Inflammatory macrophage treated with lipopolysaccharide for 4 hours (primary cell): ENCODE measurements around the gene CTIF.
A peak's percentile ranks its signal among the peaks of the same experiment; 100 is the strongest.

Source experiments
- DNase-seq: peaks from one replicate; pipeline ENCODE4 v3.0.0-alpha.2; 2020

The CTIF gene

DNA sequence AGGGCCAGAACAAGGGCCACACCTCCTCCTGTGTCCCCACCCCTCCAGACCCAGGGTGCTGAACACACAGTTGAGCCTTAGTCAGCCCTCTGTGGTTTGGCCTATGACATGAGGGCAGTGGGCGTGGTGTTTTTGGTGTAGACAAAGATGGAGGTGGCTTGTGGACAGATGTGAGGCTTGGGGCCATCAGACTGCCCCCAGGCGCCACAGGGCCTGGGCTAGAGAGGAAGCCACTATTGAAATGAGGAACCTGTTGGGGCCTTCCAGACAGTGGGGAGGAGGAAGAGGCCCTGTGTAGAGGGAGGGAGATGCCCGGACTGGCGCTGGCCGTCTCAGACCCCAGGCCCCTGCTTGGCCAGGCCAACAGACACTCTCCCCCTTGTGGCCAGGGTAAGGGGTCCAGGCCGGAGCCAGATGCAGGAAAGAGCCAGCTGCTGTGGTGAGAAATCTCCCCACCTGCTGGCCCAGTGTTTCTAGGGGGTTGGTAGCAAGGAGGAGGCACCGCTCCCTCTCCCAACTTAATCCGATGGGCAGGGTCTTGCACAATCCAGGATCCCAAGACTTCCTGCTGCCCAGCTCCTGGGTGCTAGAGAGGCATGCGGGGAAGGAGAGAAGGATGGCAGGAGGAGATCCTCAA, 358.2 kb downstream of the CTIF start:
- DNase-seq: peak; percentile 99

DNA sequence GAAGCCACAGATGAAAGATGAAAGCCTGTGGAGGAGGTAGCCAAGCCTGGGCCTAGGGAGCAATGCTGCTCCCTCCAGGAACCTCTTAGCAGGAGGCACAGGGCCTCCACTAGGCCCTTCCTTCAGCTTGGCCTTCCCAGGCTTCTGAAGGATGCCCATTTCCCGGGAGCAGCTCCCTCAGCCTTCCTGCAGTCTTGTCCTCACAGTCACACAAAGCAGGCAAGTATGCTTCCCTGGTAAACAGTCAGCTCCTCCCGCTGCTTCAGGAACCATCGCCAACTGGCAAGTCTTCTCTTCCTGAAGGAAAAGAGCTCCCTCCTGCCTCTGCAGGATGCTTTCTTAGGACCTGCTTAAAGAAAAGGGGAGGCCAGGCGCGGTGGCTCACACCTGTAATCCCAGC, 358.7 kb downstream of the CTIF start:
- DNase-seq: no peak

DNA sequence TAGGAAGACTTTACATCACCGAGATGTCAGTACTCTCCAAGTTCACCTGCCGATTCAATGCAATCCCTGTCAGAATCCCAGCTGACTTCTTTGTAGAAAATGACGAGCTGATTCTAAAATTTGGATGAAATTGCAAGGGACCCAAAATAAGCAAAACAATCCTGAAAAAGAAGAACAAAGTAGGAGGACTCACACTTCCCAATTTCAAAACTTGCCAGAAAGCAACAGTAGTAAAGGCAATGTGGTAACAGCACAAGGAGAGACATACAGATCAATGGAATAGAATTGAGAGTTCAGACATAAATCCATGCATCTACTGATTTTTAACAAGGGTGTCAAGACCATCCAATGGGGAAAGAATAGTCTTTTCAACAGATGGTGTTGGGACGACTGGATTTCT, 359.7 kb downstream of the CTIF start:
- peak; percentile 59 for DNase-seq

DNA sequence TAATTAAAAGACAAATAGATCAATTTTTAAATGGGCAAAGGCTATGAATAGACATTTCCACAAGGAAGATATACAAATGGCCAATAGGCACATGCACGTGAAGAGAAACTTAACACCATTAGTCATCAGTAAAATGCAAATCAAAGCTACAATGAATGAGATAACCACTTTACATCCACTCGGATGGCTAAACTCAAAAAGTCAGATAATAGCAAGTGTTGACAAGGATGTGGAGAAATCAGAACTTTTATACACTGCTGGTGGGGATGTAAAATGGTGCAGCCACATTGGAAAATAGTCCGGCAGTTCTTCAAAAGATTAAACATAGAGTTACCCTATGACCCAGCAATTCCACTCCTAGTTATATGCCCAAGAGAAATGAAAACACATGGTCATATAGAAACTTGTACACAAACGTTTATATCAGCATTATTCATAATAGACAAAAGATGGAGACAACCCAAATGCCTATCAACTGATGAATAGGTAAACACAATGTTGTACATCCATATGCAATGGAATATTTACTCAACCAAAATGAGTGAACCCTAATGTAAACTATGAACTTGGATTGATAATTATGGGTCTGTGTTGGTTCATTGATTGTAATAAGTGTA, 360.8 kb downstream of the CTIF start:
- DNase-seq: no peak

DNA sequence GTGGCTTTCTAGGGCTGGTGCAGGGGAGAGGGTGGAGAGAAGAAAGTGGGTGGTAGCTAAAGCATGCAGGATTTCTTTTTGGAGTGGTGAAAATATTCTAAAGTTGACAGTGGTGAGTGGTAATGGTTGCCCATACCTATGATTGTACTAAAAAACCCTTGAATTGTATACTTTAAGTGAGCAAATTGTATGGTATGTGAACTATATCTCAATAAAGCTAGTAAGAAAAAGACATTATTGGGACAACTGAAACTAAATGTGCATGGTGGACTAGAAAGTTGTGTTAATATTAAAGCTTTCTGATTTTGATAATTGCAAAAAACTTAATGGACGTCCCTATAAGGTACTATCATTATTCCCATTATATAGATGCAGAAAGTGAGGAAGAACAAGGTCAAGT, 361.6 kb downstream of the CTIF start:
- no peak for DNase-seq

DNA sequence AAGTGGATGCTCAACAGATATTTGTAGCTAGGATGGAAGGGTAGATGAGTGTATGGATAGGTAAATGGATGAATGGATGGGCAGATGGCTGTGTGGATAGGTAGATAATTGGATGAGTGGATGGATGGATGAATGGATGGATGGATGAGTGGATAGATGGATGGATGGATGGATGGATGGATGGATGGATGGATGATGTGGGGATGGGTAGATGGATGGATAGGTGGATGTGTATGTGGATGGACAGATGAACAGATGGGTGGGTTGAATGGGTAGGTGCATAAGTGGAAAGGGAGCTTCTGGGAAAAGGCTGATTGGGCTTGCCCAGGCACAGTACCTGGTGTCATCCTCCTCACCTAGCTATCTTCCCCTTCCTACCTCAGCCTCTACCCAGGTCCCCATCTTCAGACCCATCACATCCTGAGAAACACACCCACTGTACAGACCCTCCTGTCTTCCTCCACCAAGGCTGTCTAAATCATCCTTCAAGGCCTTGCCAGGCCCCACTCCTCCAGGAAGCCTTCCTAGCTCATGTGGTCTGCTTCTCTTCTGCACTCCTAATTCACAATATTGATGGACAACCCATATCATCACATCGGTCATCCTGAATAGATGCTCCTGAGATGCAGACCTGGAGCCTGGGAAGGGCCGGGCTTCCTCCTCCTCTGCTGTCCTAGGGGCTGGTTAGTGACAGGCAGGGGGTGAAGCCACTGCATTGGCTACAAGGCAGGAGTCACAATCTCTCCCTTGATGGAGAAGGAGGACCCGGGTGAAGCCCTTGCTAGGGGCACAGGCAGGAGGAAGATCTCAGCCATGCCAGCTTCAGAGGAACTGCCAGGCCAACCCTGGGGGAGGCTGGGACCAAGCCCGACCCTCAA, 362.6 kb downstream of the CTIF start:
- no peak for DNase-seq

DNA sequence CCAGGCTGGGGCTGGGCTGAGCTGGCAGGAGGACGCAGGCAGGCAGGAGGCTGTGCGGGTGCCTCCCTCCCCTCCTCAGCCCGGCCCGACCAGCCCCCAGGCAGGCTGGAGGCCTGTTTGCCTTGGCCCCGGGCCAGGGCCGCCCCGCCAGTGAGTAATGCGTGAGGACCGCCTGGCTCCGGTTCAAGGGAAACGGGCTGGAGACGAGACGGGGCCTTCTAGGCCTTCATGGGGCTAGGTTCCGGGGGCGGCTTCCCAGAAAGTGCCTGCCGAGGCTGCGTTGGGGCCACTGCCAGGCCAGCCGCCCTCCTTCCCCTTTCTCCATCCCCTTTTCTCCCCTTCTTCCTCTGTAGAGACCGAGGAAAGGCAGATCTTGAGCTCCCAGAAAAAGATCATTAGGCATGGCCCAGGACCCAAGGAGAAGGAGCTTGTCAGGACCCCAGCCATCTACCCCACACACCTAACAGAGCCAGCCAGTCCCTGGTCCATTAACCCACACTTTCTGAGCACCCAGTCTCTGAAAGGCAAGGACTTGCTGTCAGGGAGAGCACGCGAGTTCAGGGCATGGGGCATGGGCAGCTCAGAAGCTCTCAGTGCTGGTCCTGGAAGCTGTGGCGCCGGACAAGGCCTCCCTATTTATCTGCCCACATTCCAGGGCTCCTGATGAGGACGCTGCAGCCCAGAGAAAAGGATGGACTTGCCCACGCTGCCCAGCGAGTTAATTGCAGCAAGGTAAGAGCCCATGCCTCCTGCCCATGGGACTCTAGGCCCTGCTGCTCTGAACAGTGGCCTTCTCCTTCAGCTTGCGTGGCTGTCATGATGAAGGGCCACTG, 363.4 kb downstream of the CTIF start:
- peak; percentile 60 for DNase-seq

DNA sequence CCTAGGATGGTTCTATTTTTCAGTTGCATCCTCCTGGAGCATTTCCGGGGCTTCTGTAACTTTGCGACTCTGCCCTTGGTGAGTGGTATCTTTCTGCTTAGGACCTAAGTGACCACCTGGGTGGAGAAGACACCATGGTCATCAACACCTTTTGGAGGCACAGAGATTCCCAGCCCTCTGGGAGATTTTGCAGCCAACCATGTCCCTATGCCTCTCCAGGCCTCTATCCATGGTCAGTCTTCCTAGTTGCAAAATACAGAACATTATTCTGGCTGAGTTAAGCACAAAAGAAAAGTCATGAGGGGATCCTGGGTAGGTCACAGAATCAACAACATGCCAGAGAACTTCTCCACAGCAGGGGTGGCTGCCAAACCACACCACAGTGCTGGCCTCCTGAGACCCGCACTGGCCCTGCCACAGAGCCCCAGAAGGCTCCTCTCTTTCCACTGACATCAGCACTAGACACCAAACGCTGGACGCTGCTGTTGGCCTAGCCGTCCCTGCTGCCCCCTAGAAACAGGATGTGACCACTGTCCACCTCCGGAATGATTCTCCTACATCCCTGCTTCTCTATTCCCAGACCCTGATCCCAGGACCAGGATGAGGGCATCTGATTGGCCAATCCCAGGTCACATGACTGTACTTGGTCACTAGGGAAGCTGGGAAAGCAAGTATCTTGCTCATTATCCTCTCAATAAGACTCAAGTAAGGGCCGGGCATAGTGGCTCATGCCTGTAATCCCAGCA, 364.2 kb downstream of the CTIF start:
- no peak for DNase-seq

DNA sequence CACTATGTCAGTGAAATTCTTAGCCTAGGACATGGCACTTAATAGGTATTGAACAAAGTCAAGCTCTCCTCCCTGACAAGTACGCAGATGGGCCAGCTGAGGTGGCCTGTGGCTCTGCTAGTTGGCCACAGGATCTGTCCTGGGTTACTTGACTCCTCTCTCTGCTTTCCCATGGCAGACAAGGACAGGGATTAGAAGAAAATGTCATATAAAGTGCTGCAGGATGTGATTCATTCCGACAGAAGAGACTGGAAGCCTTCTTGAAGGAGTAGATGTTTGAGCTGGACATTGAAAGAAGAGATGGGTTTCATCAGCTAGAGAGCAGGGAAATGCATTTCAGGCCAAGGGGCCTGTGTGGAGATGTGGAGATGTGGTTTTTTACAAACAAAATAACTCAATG, 365.3 kb downstream of the CTIF start:
- no peak for DNase-seq

DNA sequence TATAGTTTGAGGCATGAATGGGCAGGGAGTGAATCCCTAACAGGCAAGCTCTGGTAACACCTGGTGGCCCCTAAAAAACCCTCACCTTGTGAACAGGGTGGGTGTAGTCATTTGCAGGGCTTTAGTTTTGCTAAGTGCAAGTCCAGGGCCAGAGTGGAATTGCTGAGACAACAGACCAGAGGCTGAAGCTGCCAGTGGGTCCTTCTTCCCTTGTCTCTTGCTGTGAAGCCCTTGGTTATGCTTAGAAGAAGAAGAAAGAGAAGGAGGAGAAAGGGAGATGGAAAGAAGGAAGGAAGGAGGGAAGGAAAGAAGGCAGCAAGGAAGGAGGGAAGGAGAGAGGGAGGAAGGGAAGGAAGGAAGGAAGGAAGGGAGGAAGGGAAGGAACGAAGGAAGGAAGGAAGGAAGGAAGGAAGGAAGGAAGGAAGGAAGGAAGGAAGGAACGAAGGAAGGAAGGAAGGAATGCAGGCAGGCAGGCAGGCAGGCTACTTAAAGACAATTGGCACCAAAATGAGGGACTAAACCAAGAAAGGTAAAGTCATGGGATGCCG, 366.1 kb downstream of the CTIF start:
- no peak for DNase-seq

DNA sequence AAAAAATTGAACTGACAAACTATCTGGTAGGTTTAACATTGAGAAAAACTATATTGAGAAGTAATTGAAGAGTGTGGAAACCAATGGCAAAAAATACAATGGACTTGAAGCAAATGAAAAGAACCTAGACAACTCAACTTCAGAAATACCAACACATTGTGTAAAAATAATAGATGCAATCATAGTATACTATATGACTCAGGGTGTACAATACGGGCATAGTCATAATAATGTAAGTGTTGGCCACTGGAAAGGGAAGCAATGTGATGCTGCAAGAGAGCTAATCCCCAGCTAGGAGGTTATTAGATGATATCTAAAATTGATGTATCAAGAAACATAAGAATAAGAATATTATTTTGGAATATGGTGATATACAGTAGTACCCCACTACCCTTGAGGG, 366.7 kb downstream of the CTIF start:
- peak; percentile 84 for DNase-seq

DNA sequence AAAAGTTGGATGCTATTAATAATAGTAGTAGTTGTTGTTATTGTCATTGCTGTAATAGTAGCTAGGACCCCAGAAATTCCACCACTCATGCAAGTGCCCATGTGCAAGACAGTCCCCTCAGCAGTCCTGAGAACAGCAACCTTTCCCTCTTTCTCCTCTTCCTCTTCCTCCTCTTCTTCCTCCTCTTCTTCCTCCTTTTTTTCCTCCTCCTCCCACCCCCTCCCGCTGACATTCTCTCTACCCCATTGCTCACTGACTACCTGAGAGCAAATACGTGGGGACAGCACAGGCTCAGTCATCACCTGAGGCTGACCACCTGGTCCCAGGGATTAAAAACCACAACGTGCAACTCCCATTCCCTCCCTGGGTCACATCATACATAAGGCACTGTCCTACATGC, 370.1 kb downstream of the CTIF start:
- DNase-seq: no peak

DNA sequence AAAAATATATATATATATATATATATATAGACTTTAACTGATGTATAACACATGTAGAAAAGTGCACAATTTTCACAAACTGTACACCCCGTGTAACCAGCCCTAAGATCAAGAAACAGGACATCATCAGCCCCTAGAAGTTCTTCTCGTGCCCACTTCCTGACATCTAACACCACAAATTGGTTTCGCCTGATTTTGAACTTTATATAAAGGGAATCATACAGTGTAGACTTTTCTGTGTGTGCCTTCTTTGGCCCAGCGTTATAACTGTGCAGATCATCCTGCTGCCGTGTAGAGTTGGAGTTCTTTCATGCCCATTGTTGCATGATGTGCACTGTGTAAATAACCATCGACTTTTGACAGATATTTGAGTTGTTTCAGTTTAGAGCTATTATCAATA, 370.9 kb downstream of the CTIF start:
- no peak for DNase-seq

DNA sequence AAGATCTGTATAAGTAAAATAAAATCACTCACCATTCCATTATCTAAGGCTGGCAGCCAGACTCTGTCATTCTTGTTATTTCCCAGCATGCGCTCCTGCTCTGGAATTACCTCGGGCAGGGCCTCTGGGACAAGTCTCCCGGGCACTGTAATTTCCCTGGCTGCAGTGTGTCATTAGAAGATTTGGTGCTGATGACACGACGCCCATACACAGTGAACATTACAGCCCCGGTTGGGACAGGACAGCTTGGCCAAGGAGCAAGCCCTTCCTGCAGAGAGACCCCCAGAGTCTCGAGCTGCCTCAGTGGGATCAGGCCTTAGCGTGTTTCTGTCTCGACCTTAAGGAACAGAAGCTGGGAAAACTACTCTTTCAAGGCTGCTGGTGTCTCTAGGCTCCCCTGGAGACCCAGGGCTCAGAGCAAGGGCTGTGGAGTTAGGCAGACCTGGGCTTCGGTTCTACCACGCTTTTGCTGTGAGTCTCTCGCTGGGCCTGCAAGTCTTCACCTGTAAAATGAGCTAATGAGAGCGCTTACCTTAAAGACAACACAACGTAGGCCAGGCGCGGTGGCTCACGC, 372.2 kb downstream of the CTIF start:
- DNase-seq: no peak
